Prostate gland (tissue), 2 donors: ENCODE data around the gene CFAP54.
"Not testable (repeated sequence)": the region's sequence is repeated elsewhere in the genome, so short reads cannot be mapped to it uniquely, and the experiment has no call there.

Experiments
- CTCF ChIP-seq, 4 experiments: fragments of 200-600 bp in 2 of 4; fragments of 450-650 bp in 2 of 4; sonication (generic) in 2 of 4; IDR thresholded peaks; 1 replicate in 3 of 4; 2 replicates in 1 of 4; pipeline ENCODE4 v1.5.1; 2016 to 2019; ENCODE audit warnings: antibody characterized with exemption in 4 of 4, mild to moderate bottlenecking in 2 of 4, moderate library complexity in 2 of 4
- POLR2A ChIP-seq: fragments of 450-650 bp; IDR thresholded peaks from one replicate; pipeline ENCODE4 v1.6.1; 2016; ENCODE audit warnings: antibody characterized with exemption, mild to moderate bottlenecking
- POLR2AphosphoS5 ChIP-seq: sonication (generic); formaldehyde crosslinking; IDR thresholded peaks from one replicate; pipeline ENCODE4 v1.6.1; 2017; ENCODE audit warnings: antibody characterized with exemption

GRCh38 chr12:96604374-96604773, 115.0 kb downstream of the CFAP54 start:
- TF ChIP-seq CTCF (IDR thresholded peaks at IDR 0.05); POLR2A; POLR2AphosphoS5: not testable (repeated sequence)
